GM18519 (cell line): ENCODE measurements around the gene SULF2.

Experiments
- ATAC-seq: cut with Tn5 transposase; IDR thresholded peaks from one replicate; pipeline ENCODE4 v1.9.1; 2021; ENCODE audit warnings: mild to moderate bottlenecking, moderate library complexity; ENCODE audit not compliant: unreplicated experiment, low FRiP score

SULF2 gene

DNA sequence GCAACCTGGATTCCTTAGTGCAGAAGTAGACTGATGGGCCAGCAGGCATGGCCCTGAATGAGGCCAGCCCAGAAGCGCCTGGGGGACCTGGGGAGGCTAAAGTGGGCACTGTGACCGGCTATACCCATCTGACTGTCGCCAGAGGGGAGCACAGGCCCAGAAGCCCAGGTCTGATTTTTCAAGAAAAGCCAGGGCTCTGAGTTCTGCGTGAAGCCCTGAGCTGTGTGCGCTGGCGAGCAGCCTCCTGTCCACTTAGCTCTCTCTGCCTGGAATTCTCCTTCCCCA lies 111.7 kb downstream of the SULF2 start:
- no peak for ATAC-seq

GRCh38 chr20:47672886-47673670 lies 112.2 kb downstream of the SULF2 start:
- no peak for ATAC-seq

DNA sequence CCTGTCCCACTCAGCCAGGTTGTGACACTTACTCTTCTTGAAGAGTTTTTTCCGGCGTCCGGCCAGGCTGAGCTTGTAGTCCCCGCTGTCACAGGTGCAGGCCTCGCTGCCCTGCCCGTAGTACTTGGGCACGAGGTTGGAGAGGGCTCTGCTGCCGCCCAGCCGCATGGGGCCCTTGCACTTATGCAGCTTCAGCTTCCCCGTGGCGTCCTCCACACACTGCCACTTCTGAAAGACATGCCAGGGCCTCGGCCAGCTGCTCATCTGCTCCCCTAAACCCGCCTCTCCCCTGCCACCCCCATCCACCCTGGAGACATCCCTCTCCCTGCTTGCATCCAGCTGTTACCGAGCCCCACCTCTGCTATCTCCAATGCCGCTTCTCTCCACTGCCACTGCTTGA lies 113.1 kb downstream of the SULF2 start:
- ATAC-seq, result no peak

- ATAC-seq, result no peak
Measured at GRCh38 chr20:47670913-47671312, 114.4 kb downstream of the SULF2 start.

GRCh38 chr20:47669927-47670890 lies 115.1 kb downstream of the SULF2 start:
- no peak for ATAC-seq

DNA sequence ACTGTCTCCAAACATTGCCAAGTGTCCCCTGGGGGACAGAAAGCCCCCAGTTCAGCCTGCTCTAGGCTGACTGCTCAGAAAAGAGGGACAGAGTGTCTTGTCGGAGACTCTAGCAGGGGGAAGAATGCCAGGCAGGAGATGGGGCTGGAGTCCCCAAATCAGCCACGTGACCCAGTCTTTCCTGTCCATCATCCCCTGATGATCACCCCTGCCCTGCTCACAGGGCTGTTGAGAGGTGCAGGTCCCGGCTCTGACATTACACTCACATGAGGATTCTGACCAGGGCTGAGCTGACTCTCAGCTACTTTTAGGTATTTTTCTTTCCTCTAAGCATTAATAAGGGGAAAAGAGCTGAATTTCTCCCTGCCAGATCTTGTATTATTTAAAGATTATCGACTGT lies 115.8 kb downstream of the SULF2 start:
- ATAC-seq, result no peak

GRCh38 chr20:47669152-47669425 lies 116.2 kb downstream of the SULF2 start:
- ATAC-seq, result no peak

DNA sequence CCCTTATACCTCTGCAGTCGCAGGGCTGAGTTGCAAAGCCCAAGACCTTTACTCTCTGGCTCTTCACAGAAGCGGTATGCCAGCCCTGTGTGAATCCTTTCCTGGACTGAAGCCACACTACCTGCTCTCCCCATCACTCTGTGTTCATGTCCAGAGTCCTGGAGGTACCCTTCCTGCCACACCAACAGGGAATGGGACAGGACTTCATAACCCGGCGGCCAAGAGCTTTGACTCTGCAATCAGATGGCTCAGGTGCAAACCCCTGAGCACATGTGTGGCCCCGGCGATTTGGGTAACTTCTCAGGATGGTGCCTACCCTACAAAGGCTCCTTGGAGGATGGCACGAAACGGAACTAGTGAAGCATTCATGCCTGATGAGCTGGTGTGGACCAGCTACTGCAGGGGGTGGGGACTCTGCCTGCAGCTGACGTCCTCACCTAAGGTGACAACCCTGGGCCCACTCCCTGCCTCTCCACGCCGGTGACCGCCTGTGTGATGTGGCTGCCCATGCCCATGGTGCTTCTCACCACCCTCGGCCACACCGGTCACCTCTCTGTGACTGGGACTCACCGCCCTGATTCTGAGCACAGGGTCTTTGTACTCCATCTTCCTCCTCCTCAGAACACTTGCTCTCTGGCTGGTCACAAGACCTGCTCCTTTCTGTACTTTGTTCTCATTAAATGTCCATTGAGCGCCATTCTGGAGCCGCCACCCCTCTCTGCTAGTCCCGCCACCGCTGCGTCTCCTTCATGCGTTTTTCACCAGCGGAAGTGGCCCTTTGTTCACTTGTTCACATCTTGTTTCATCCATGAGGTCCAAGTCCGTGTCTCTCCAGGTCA lies 116.7 kb downstream of the SULF2 start:
- no peak for ATAC-seq

DNA sequence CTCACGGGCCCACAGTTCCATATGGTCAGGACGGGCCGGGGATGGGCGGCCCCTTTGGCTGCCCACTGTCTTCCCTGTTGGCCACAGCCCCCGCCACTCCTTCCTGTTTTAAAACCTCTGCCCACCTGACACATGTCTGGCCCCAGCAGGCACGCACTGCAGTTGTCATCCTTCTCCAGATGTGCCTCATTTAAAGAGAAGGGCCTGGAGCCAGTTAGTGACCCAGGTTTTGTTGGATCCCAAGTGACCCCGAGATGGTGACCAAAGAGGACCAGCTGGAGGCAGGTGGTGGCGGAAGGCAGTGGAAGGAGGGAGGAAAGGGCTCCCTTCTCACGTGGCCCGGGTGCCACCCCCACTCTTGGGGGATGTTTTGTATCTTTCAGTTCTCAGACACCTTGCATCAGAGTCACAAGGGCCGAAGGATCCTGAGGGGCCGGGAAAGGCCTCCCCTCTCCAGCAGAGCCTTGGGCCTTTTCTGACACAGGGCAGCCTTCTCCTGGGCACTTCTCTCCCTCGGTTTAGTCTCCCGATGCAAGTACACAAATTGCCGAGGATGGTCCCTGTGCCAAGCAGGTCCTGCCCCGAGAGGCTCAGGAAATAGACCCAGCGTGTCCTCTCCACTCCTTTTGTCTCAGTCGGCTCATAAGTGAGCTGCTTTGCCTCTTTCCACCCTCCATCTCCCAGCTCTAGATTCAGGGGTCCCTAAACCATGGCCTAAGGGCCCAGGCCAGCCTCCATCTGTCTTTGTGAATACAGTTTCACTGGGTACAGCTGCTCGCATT lies 117.6 kb downstream of the SULF2 start:
- no peak for ATAC-seq

DNA sequence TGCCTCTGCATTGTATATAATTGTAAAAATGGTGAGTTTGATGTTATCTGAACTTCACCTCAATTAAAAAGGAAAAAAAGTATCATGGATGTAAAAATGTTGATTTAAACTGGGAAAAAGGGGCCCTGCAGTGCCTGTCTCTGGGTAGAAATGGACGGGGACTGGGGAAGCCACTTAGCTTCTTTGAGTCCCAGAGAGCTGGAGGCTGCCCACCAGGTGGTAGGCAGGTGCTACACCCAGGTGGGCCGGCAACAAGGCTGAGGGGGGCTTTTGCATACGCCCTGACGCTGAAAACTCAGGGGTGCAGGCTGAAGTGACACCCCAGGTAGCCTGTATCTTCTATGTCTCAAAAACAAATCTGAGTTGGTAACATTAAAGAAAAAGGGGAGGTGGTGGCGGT lies 118.2 kb downstream of the SULF2 start:
- ATAC-seq, result no peak

- ATAC-seq, result no peak
Measured at GRCh38 chr20:47666304-47666703, 119.0 kb downstream of the SULF2 start.

DNA sequence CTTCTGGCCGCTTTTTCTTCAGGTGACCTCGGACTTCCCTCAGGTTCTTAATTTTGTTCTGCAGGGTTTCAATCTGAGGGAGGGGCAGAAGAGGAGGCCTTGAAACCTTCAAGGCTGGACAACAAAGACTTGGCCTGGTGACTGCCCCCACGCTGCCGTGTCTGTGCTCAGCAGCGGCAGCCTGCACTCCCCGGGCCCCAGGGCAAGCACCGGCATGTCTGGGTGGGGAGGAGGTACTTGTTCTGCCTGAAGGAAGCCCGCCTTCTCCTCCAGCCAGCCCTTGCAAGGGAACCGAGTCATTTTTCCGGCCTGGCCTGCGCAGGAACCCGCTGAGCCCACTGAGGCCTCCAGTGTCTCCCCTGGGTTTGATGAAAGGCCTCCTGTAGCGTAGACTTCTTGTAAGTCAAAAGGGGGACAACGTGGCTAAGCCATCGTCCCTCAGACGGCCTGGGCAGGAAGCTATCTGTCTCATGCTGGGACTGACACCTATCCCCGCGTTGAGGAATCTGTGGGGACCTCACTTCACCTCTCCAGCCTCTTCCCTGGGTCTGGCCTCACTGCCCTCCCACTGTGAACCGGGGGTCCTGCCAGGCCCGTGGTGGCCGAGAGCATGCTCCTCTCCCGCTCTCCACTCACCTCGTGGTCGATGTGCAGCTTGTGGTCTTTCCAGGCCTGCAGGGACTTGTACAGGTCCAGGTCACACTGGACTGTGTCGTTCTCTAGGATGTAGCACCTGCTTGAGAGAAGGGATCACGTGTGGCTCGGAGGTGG lies 119.9 kb downstream of the SULF2 start:
- ATAC-seq, result no peak

DNA sequence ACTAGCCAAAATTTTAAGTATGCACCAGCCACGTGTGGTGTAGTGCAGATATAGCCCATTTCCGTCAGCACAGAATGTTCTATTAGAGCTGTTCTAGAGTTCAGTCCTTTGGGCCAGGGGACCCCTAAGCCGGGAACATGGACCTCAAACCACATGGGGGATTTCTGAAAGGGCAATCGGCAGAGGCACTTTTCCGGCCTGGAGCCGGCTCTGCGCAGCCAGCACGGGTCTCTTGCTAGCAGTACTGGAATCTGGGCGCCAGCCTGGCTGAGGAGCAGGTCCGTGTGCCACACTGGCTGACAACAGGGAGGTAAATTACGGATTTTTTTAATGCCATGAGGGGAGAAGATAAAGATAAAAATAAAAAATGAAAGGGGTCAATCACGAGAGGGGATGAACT lies 120.5 kb downstream of the SULF2 start:
- no peak for ATAC-seq

DNA sequence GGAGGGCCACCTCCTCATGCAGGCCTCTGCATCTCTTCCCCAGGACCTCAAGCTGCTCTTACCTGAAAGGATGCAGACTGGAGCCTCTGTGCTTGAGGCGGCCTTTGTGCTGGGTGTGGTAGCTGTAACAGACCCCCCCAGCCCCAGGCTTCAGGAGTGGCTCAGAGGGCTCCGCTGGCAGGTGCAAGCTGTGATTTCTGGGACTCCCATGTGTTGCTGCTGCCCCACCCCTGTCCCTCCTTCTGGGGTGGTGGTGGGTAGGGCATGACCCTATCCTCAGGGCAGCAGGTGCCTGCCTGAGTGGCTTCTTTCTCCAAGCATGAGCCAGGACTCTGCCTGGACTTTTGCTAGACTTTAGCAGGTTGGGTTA lies 121.2 kb downstream of the SULF2 start:
- ATAC-seq, result no peak

DNA sequence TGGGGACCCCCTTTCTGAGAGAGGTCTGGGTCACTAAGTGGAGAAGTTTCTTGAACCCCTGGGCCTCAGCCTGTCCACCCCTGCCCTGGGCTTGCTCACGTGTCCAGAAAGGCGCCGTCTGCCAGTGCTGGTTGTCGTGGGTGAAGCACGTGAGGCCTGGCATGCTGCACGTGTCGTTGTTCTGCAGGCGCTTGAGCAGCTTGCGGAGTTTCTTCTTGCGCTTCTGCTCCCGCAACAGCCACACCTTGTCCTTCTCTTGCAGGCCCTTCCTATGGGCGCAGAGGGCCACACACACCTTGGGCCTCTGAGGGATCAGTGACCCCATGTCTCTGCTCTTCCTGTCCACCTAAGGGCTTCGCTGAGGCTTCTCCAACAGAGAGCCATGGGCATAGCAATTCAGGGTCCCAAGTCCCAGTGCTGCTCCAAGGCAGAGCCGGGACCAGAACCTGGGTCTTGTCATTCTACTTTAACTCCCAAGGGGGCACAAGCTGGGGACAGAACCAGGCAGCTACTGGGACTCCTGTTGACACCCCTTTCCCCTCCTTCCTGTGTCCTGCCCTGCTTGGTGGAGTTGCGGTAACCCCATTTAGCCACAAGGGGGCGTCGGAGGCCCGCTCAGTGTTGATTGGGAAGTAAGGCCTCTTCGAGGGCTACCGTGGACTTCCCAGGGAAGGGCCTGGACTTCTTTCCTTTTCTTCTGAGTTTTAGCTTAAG lies 121.8 kb downstream of the SULF2 start:
- no peak for ATAC-seq

DNA sequence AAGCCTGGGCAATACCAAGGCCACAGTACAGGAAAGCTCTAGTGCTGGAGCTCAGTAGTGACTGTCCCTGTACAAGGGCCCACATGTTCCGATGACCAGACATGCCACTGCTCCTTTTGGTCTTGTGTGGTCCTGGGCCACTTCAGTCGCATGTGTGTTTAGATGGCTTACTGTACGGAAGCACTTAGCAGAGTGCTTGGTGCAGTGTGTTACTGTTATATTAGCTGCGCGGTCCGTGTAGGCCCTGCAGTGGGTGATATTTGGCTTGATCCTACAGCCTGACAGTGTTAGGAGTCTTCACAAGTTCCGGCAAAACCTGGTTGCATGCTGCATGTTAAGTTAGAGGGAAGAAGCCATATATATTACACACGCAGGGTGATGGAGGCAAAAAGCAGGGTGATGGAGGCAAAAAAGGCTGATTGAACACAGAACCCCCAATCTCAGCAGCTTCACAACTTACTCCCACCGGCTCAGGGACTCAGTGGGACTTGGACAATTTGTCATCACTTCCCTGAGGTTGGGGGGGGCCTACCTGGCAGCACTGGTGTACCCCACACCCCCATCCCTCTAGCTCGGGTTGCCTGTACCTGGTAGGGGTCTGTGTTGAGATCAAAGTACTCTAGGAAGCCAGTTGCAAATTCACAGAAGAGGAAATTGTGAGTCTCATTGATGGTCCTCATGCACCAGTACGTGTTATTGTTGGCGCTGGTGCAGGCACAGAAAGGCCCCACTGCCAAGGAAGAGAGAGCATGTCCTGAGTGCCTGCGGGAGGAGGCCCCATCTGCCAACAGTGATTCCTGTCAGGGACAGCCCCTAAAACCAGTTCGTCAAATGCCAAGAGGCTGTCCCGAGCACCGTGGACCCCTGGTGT lies 122.6 kb downstream of the SULF2 start:
- ATAC-seq, result no peak

- no peak for ATAC-seq
Measured at GRCh38 chr20:47661714-47662113, 123.6 kb downstream of the SULF2 start.

DNA sequence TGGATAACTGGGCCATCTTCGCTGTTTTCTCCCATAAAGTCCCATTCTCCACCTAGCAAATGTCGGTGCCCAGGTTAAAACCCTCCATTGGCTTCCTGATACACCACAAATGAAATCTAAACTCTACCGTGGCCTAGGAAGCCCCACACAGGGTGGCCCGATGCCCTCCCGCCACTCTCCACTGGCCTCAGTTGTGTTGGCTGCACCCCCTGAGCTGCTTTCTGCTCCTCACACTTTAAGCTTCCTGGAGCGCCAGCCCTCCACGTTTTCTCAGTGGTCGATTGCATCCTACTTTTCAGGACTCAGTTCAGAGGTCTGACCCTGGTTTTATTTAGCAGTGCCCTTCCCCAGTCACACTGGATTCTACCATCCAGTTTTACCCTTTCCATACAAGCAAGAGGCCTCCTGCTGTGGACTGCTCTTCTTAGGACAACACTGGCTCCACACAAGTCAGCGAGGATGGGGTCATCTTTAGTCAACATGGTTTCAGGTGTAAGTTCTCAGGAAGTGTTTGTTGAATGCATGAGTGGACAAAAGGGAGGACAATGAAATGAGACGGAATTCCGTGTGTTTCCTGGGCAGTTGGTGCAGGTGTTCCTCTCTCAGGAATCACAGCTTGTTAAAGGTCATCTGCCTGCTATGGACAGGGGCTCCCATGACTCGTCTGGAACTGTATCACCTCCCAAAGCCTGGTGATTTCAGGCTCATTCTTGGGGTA lies 124.1 kb downstream of the SULF2 start:
- ATAC-seq, result no peak
